Skeletal muscle cell (primary cell): ENCODE results near the gene SCN4A.
"Not testable (repeated sequence)": the region's sequence is repeated elsewhere in the genome, so short reads cannot be mapped to it uniquely, and the experiment has no call there.

Source experiments
- DNase-seq: peaks from one replicate; pipeline ENCODE4 v3.0.0-alpha.2; 2010; ENCODE audit warnings: low read depth
- H3K4me3 ChIP-seq: 2 replicates; pipeline ENCODE4 v1.5.1; 2011; ENCODE audit warnings: low read depth, mild to moderate bottlenecking, control low read depth, low read length, moderate library complexity

The SCN4A gene

GRCh38 chr17:63987221-63988126 lies 14.8 kb upstream of the SCN4A start:
- no peak for DNase-seq
- H3K4me3 ChIP-seq: no peak overlapping the region

GRCh38 chr17:63986821-63987220 lies 14.1 kb upstream of the SCN4A start:
- DNase-seq: no peak

GRCh38 chr17:63985387-63986140 lies 12.8 kb upstream of the SCN4A start:
- DNase-seq: no peak
- H3K4me3 ChIP-seq: no peak overlapping the region

More at GRCh38 chr17:63986821-63987220, 14.1 kb upstream of the SCN4A start:
- no peak overlapping the region for H3K4me3 ChIP-seq

GRCh38 chr17:63984651-63985386 lies 12.1 kb upstream of the SCN4A start:
- H3K4me3 ChIP-seq: no peak overlapping the region
- DNase-seq: peak; percentile 83

- DNase-seq: no peak
- no peak overlapping the region for H3K4me3 ChIP-seq
Measured at GRCh38 chr17:63984236-63984635, 11.5 kb upstream of the SCN4A start.

- no peak for DNase-seq
- no peak overlapping the region for H3K4me3 ChIP-seq
Measured at GRCh38 chr17:63983320-63983719, 10.6 kb upstream of the SCN4A start.

- not testable (repeated sequence) for DNase-seq, H3K4me3 ChIP-seq
Measured at GRCh38 chr17:63982641-63983040, 9.9 kb upstream of the SCN4A start.

GRCh38 chr17:63978272-63979200 lies 5.8 kb upstream of the SCN4A start:
- no peak overlapping the region for H3K4me3 ChIP-seq
- no peak for DNase-seq

- H3K4me3 ChIP-seq: no peak overlapping the region
- no peak for DNase-seq
Measured at GRCh38 chr17:63976702-63977101, 4.0 kb upstream of the SCN4A start.

- no peak overlapping the region for H3K4me3 ChIP-seq
- no peak for DNase-seq
Measured at GRCh38 chr17:63975541-63976092, 2.9 kb upstream of the SCN4A start.

- DNase-seq: no peak
Measured at GRCh38 chr17:63974594-63975192, 2.0 kb upstream of the SCN4A start.

GRCh38 chr17:63973930-63974593 lies 1.3 kb upstream of the SCN4A start:
- H3K4me3 ChIP-seq: no peak overlapping the region
- DNase-seq: no peak

More at GRCh38 chr17:63974594-63975192, 2.0 kb upstream of the SCN4A start:
- H3K4me3 ChIP-seq: no peak overlapping the region

- H3K4me3 ChIP-seq: no peak overlapping the region
- no peak for DNase-seq
Measured at GRCh38 chr17:63973247-63973646, 529 bp upstream of the SCN4A start.

- DNase-seq: no peak
- H3K4me3 ChIP-seq: no peak overlapping the region
Measured at GRCh38 chr17:63969278-63969677, 3.4 kb downstream of the SCN4A start.

GRCh38 chr17:63967953-63968352 lies 4.8 kb downstream of the SCN4A start:
- DNase-seq: no peak
- no peak overlapping the region for H3K4me3 ChIP-seq

- no peak overlapping the region for H3K4me3 ChIP-seq
- DNase-seq: no peak
Measured at GRCh38 chr17:63966646-63967264, 6.0 kb downstream of the SCN4A start.

GRCh38 chr17:63963123-63963522 lies 9.6 kb downstream of the SCN4A start:
- H3K4me3 ChIP-seq: no peak overlapping the region
- DNase-seq: no peak
